Measurements from ENCODE around the gene GCH1. TPM values are rescaled to one million over a fixed set of nuclear protein-coding genes. Genes with fewer than 3 reads are reported as not detected.
A peak's percentile ranks its signal among the peaks of the same experiment; 100 is the strongest.
"Not testable (repeated sequence)": the region's sequence is repeated elsewhere in the genome, so short reads cannot be mapped to it uniquely, and the experiment has no call there.

The GCH1 gene
- total RNA-seq, 2 donors from 2014 or later: 131 to 382 TPM

GRCh38 chr14:54870154-54871090 is 32.2 kb downstream of the GCH1 start:
- H3K4me3 Mint-ChIP-seq; H3K27me3 Mint-ChIP-seq; H3K27ac Mint-ChIP-seq; ATAC-seq; DNase-seq (ENCODE audit: low spot score); H3K36me3 Mint-ChIP-seq; H3K9me3 Mint-ChIP-seq: not testable (repeated sequence)
- H3K4me1 Mint-ChIP-seq (ENCODE audit: low read depth in 2 of 2): peaks cover 54 to 56% of the 10 kb centered on the region in 2 donors

DNA sequence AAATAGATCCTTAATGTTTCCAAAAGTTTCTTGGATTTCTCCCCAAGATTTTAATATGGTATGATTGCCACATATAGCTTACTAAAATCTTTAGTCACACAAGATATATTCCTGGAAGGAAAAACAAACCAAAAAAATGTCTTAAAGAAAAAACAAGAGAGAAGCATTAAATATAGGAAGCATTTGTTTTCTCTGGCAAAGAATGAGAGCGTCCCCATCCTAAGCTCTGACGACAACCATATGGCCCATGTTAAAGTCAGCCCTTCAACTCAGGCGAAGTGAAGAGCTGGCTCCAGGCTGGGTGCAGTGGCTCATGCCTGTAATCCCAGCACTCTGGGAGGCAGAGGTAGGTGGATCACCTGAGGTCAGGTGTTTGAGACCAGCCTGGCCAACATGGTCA is 35.6 kb downstream of the GCH1 start:
- Mint-ChIP-seq H3K4me1 (ENCODE audit: low read depth in 2 of 2) (peaks cover 39 to 44% of the 10 kb centered on the region in 2 donors), H3K4me3 (peak overlapping the region; percentile 47), H3K27ac (peak overlapping the region; percentile 34 to 48), H3K9me3 (no peaks in the 10 kb centered on the region), H3K27me3 (no peaks in the 10 kb centered on the region), H3K36me3 (peaks cover 4% of the 10 kb centered on the region)
- DNase-seq (ENCODE audit: low spot score): no peak
- ATAC-seq: no peak

- DNase-seq (ENCODE audit: low spot score) (no peak), ATAC-seq (peak; percentile 70 to 71)
- Mint-ChIP-seq H3K36me3 (peaks cover 4% of the 10 kb centered on the region), H3K4me3 (peak overlapping the region; percentile 47), H3K27ac (peak overlapping the region; percentile 34 to 48), H3K27me3 (no peaks in the 10 kb centered on the region), H3K9me3 (no peaks in the 10 kb centered on the region), H3K4me1 (ENCODE audit: low read depth in 2 of 2) (peaks cover 36 to 44% of the 10 kb centered on the region in 2 donors)
Measured at GRCh38 chr14:54866588-54866987, 36.0 kb downstream of the GCH1 start.

DNA sequence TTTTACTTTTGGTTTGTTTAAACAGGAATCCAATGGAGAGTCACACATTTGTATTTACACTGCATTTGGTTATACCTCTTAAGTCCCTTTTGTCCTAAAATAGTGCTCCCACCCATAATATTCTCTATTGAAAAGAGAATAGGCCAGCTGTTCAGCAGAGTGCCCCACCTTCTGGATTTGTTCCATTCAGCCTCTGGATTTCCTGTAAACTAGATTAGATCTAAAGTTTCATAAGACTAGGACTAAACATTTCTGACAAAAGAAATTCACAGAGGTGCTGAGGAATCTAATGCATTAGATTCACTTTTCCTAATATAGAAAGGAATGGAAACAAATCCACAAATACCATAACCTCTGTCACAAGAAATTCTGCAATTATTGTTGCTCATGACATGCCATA is 38.1 kb downstream of the GCH1 start:
- Mint-ChIP-seq H3K27me3 (no peaks in the 10 kb centered on the region), H3K4me1 (ENCODE audit: low read depth in 2 of 2) (peaks cover 21 to 29% of the 10 kb centered on the region in 2 donors), H3K36me3 (peaks cover 4% of the 10 kb centered on the region), H3K9me3 (no peaks in the 10 kb centered on the region), H3K27ac (no peak overlapping the region), H3K4me3 (no peak overlapping the region)
- ATAC-seq (no peak), DNase-seq (ENCODE audit: low spot score) (no peak)

GRCh38 chr14:54857830-54858269 is 44.8 kb downstream of the GCH1 start:
- Mint-ChIP-seq H3K27ac (peak overlapping the region in 1 of 2 donors; percentile 24), H3K27me3 (no peaks in the 10 kb centered on the region), H3K4me3 (peak overlapping the region; percentile 25), H3K36me3 (peaks cover 19% of the 10 kb centered on the region), H3K4me1 (ENCODE audit: low read depth in 2 of 2) (peaks cover 28 to 35% of the 10 kb centered on the region in 2 donors), H3K9me3 (no peaks in the 10 kb centered on the region)
- ATAC-seq: peak; percentile 31 to 69
- no peak for DNase-seq (ENCODE audit: low spot score)

DNA sequence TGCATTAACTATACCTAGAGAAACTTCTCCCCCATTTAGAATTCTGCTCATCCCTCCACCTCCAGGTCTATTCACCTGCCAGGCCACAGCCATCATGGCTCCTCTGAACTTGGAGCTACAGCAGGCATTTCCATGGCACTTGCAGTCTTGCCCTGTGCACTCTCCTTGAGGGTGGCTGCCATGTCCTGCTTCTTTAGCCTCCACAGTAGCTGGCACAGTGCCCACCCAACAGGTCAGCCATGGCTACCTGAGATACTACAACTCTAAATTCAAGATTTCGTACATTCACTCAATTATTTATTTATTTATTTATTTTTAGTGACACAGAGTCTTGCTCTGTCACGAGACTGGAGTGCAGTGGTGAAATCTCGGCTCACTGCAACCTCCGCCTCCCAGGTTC is 46.5 kb downstream of the GCH1 start:
- H3K9me3 Mint-ChIP-seq: no peaks in the 10 kb centered on the region
- peaks cover 28 to 38% of the 10 kb centered on the region in 2 donors for H3K4me1 Mint-ChIP-seq (ENCODE audit: low read depth in 2 of 2)
- H3K36me3 Mint-ChIP-seq: peaks cover 15% of the 10 kb centered on the region
- H3K4me3 Mint-ChIP-seq: no peak overlapping the region
- ATAC-seq (no peak), DNase-seq (ENCODE audit: low spot score) (no peak)
- H3K27me3 Mint-ChIP-seq: no peaks in the 10 kb centered on the region
- peak overlapping the region in 1 of 2 donors; percentile 10 for H3K27ac Mint-ChIP-seq

DNA sequence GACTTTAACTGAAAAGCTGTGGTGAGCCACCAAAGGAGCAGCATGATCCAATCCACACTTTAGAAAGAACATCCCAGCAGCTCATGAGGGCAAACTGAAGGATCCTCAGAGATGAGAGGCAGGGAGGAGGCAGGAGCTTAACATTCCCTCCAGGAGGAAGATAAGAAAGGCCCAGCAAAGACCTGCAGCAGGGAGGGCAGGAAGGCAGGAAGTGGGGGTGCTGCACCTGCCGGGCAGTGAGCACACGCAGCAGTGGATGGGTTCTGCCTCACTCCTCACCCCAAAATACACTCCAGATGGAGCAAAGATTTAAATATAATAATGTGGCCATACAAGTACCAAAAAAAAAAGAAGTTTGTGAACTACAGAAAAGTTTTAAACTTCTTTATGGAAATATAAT is 48.4 kb downstream of the GCH1 start:
- no peak for DNase-seq (ENCODE audit: low spot score)
- Mint-ChIP-seq H3K27ac (peak overlapping the region; percentile 2 to 26), H3K36me3 (peaks cover 12% of the 10 kb centered on the region)

DNA sequence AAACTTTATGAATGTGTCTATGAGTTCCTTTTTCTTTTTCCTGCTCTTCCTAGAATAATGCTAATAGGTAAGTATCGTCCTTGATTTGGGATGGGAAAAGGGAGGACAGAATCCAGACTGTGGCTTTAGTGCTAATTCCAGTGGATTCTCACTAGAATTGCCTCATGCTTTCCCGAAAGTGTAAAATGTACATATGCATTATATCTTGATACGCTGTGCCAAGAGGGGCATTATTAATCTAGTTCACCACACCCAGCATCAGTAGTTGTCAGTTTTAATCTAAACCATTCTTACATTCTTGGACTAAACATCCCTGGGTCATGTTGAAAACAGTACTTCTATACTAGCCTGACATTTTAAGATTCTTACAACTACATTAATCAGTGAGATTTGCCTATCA is 49.3 kb downstream of the GCH1 start:
- no peak overlapping the region for H3K27ac Mint-ChIP-seq
- DNase-seq (ENCODE audit: low spot score) (no peak), ATAC-seq (no peak)
- H3K9me3 Mint-ChIP-seq: no peaks in the 10 kb centered on the region
- no peaks in the 10 kb centered on the region for H3K27me3 Mint-ChIP-seq
- H3K4me3 Mint-ChIP-seq: no peak overlapping the region
- H3K36me3 Mint-ChIP-seq: peaks cover 5% of the 10 kb centered on the region
- H3K4me1 Mint-ChIP-seq (ENCODE audit: low read depth in 2 of 2): peaks cover 22 to 42% of the 10 kb centered on the region in 2 donors

More for the DNA sequence above, 48.4 kb downstream of the GCH1 start:
- ATAC-seq: no peak
- no peaks in the 10 kb centered on the region for H3K9me3 Mint-ChIP-seq
- H3K27me3 Mint-ChIP-seq: no peaks in the 10 kb centered on the region
- no peak overlapping the region for H3K4me3 Mint-ChIP-seq
- H3K4me1 Mint-ChIP-seq (ENCODE audit: low read depth in 2 of 2): peaks cover 28 to 46% of the 10 kb centered on the region in 2 donors

DNA sequence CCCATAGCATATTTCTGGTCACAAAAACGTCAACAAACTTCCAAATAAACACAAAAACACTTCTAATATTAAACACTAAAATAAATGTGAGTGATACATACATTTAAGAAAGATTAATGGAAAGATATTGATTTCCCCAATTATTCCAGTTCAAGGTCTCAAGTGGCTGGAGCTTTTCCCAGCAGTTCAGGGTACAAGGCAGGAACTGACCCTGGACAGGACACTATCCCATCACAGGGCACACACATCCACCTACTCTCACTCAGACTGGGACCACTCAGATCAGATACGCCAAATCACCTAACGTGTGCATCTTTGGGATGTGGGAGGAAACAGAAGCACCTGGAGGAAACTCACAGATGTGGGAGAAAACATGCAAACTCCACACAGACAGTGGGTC is 50.4 kb downstream of the GCH1 start:
- peaks cover 13 to 35% of the 10 kb centered on the region in 2 donors for H3K4me1 Mint-ChIP-seq (ENCODE audit: low read depth in 2 of 2)
- peaks cover 5% of the 10 kb centered on the region for H3K36me3 Mint-ChIP-seq
- DNase-seq (ENCODE audit: low spot score): no peak
- ATAC-seq: no peak
- no peaks in the 10 kb centered on the region for H3K9me3 Mint-ChIP-seq
- H3K27me3 Mint-ChIP-seq: no peaks in the 10 kb centered on the region
- H3K27ac Mint-ChIP-seq: no peak overlapping the region
- no peak overlapping the region for H3K4me3 Mint-ChIP-seq

GRCh38 chr14:54848910-54849309 is 53.7 kb downstream of the GCH1 start:
- Mint-ChIP-seq H3K4me1 (ENCODE audit: low read depth in 2 of 2) (peaks cover 1 to 27% of the 10 kb centered on the region in 2 donors), H3K27ac (no peak overlapping the region), H3K36me3 (peaks cover 4% of the 10 kb centered on the region), H3K4me3 (no peak overlapping the region), H3K9me3 (no peaks in the 10 kb centered on the region), H3K27me3 (no peaks in the 10 kb centered on the region)
- no peak for DNase-seq (ENCODE audit: low spot score)
- no peak for ATAC-seq

DNA sequence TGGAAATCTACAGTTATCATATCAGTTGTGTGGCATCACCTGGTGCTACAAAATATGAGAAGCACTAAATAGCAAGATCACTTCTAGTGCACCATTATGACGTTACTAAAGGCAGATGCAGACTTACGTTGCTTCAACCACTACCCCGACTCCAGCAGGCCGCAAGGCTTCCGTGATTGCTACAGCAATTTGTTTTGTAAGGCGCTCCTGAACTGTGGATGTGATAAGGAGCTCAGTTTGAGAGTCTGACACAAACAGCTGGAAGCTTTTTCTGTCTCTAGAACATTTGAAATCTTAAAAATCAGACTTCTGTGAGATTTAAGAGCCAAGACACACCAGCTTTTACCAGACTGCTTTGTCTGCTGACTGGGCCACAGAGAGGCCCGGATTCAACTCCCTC is 57.0 kb downstream of the GCH1 start:
- Mint-ChIP-seq H3K9me3 (no peaks in the 10 kb centered on the region), H3K36me3 (peaks cover 10% of the 10 kb centered on the region), H3K4me1 (ENCODE audit: low read depth in 2 of 2) (peaks cover 0 to 15% of the 10 kb centered on the region in 2 donors), H3K4me3 (no peak overlapping the region), H3K27me3 (no peaks in the 10 kb centered on the region), H3K27ac (no peak overlapping the region)
- ATAC-seq (no peak), DNase-seq (ENCODE audit: low spot score) (no peak)

GRCh38 chr14:54844479-54844878 is 58.1 kb downstream of the GCH1 start:
- no peak overlapping the region for H3K4me3 Mint-ChIP-seq
- ATAC-seq (no peak), DNase-seq (ENCODE audit: low spot score) (no peak)
- no peaks in the 10 kb centered on the region for H3K27me3 Mint-ChIP-seq
- H3K4me1 Mint-ChIP-seq (ENCODE audit: low read depth in 2 of 2): peaks cover 0 to 10% of the 10 kb centered on the region in 2 donors
- peak overlapping the region in 1 of 2 donors; percentile 27 for H3K27ac Mint-ChIP-seq
- H3K36me3 Mint-ChIP-seq: peaks cover 20% of the 10 kb centered on the region
- no peaks in the 10 kb centered on the region for H3K9me3 Mint-ChIP-seq

GRCh38 chr14:54840798-54841197 is 61.8 kb downstream of the GCH1 start:
- no peaks in the 10 kb centered on the region for H3K9me3 Mint-ChIP-seq
- peaks cover 0 to 12% of the 10 kb centered on the region in 2 donors for H3K4me1 Mint-ChIP-seq (ENCODE audit: low read depth in 2 of 2)
- ATAC-seq (no peak), DNase-seq (ENCODE audit: low spot score) (no peak)
- no peak overlapping the region for H3K4me3 Mint-ChIP-seq
- no peaks in the 10 kb centered on the region for H3K27me3 Mint-ChIP-seq
- peaks cover 27% of the 10 kb centered on the region for H3K36me3 Mint-ChIP-seq
- no peak overlapping the region for H3K27ac Mint-ChIP-seq

GRCh38 chr14:54840336-54840735 is 62.3 kb downstream of the GCH1 start:
- peaks cover 27% of the 10 kb centered on the region for H3K36me3 Mint-ChIP-seq
- no peaks in the 10 kb centered on the region for H3K9me3 Mint-ChIP-seq
- H3K4me1 Mint-ChIP-seq (ENCODE audit: low read depth in 2 of 2): peaks cover 2 to 15% of the 10 kb centered on the region in 2 donors
- no peak overlapping the region for H3K4me3 Mint-ChIP-seq
- ATAC-seq (no peak), DNase-seq (ENCODE audit: low spot score) (no peak)
- no peaks in the 10 kb centered on the region for H3K27me3 Mint-ChIP-seq
- H3K27ac Mint-ChIP-seq: no peak overlapping the region
